Gastroesophageal sphincter (tissue), 3 donors: ENCODE results near the gene PPP1R11.

Experiments
- POLR2A ChIP-seq, 2 donors: fragments of 450-650 bp; IDR thresholded peaks; one replicate each; pipeline ENCODE4 v1.6.1; 2017; ENCODE audit warnings: antibody characterized with exemption in 2 of 2, mild to moderate bottlenecking in 2 of 2, moderate library complexity in 1 of 2
- POLR2AphosphoS5 ChIP-seq: sonication (generic); formaldehyde crosslinking; IDR thresholded peaks from one replicate; pipeline ENCODE4 v1.6.1; 2017; ENCODE audit warnings: antibody characterized with exemption
- TF ChIP-seq, protein P1 (sequence below), 4 experiments: fragments of 200-600 bp in 2 of 4; fragments of 450-650 bp in 2 of 4; sonication (generic) in 1 of 4; IDR thresholded peaks; one replicate each; pipeline ENCODE4 v1.5.1; 2017 to 2019; ENCODE audit warnings: antibody characterized with exemption in 4 of 4, mild to moderate bottlenecking in 2 of 4, moderate library complexity in 2 of 4

- TF ChIP-seq, protein P1, sequence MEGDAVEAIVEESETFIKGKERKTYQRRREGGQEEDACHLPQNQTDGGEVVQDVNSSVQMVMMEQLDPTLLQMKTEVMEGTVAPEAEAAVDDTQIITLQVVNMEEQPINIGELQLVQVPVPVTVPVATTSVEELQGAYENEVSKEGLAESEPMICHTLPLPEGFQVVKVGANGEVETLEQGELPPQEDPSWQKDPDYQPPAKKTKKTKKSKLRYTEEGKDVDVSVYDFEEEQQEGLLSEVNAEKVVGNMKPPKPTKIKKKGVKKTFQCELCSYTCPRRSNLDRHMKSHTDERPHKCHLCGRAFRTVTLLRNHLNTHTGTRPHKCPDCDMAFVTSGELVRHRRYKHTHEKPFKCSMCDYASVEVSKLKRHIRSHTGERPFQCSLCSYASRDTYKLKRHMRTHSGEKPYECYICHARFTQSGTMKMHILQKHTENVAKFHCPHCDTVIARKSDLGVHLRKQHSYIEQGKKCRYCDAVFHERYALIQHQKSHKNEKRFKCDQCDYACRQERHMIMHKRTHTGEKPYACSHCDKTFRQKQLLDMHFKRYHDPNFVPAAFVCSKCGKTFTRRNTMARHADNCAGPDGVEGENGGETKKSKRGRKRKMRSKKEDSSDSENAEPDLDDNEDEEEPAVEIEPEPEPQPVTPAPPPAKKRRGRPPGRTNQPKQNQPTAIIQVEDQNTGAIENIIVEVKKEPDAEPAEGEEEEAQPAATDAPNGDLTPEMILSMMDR (IDR thresholded peaks at IDR 0.05), result peak in 1 of 4 experiments; percentile 20
- TF ChIP-seq POLR2A (IDR thresholded peaks at IDR 0.05) (no peak), POLR2AphosphoS5 (no peak)
Observed at GRCh38 chr6:30037182-30037788, 29.7 kb upstream of the PPP1R11 start.
